GM12878 (cell line): Measurements from ENCODE around the gene BCHE. TPM values are rescaled to one million over a fixed set of nuclear protein-coding genes. Genes with fewer than 3 reads are reported as not detected.

Source experiments
- ATAC-seq: fragments of 200-7000 bp; cut with Tn5 transposase; 3 replicates; pipeline ENCODE4 v1.9.1; 2020; ENCODE audit warnings: mild to moderate bottlenecking, moderate library complexity
- BruUV-seq: library from RNA; stranded (reverse); fragments of 400-500 nt; replicated peaks from 2 replicates; lab custom pipeline; 2021; lab: Mats Ljungman, UMichigan
- CTCF ChIA-PET: fragments of 300-600 bp; sonication (Branson Sonifier 250); formaldehyde crosslinking; extraction: SDS; loops from one replicate; lab custom pipeline; 2021; ENCODE audit warnings: inconsistent platforms; lab: Yijun Ruan, JAX
- POLR2A ChIA-PET: fragments of 350-600 bp; formaldehyde crosslinking; extraction: SDS; loops from one replicate; lab custom pipeline; 2021; ENCODE audit warnings: inconsistent platforms; lab: Charles Lee
- RAD21 ChIA-PET: fragments of 300-600 bp; sonication (Branson Sonifier 250); formaldehyde crosslinking; loops from one replicate; lab custom pipeline; 2023; ENCODE audit warnings: antibody characterized with exemption; ENCODE audit not compliant: unreplicated experiment; lab: Charles Lee
- SMC1A ChIA-PET: fragments of 300-600 bp; sonication (Branson Sonifier 250); formaldehyde crosslinking; loops from one replicate; lab custom pipeline; 2023; ENCODE audit not compliant: unreplicated experiment, uncharacterized antibody; lab: Charles Lee
- DNase-seq: peaks from one replicate; pipeline ENCODE4 v3.0.0-alpha.2; 2011; ENCODE audit warnings: low read depth, low spot score
- FAIRE-seq: peaks from 3 replicates; lab custom pipeline; 2011; peaks lifted over from hg19 to GRCh38; lab: Jason Lieb, UNC
- H2AFZ ChIP-seq: 2 replicates; pipeline ENCODE4 v1.6.0; 2011; ENCODE audit warnings: low read depth, low read length, control low read depth; ENCODE audit not compliant: control insufficient read depth
- H3K27ac ChIP-seq: 2 replicates; pipeline ENCODE4 v1.5.1; 2011; ENCODE audit warnings: control low read depth; ENCODE audit not compliant: control insufficient read depth, insufficient read depth
- H3K27me3 ChIP-seq, 2 experiments: replicated peaks in 1 of 2; 2 replicates each; pipeline versions ENCODE4 v1.6.0 to v1.6.1; 2011; ENCODE audit warnings: low read length in 1 of 2; ENCODE audit not compliant: control insufficient read depth in 2 of 2, insufficient read depth in 2 of 2
- H3K36me3 ChIP-seq, 2 experiments: 2 replicates each; pipeline ENCODE4 v1.5.1; 2011; ENCODE audit warnings: low read length in 1 of 2; ENCODE audit not compliant: control insufficient read depth in 2 of 2, insufficient read depth in 2 of 2
- H3K4me1 ChIP-seq: 2 replicates; pipeline ENCODE4 v1.6.1; 2011; ENCODE audit warnings: mild to moderate bottlenecking, low read length, moderate library complexity, mixed read lengths; ENCODE audit not compliant: control insufficient read depth, insufficient read depth
- H3K4me2 ChIP-seq: 2 replicates; pipeline ENCODE4 v1.6.0; 2011; ENCODE audit warnings: control low read depth; ENCODE audit not compliant: control insufficient read depth, insufficient read depth
- H3K4me3 ChIP-seq: fragments of 200-600 bp; sonication (generic); 2 replicates; pipeline ENCODE4 v1.5.1; 2016
- H3K79me2 ChIP-seq: 2 replicates; pipeline ENCODE4 v1.6.0; 2011; ENCODE audit warnings: low read length; ENCODE audit not compliant: control insufficient read depth, insufficient read depth
- H3K9ac ChIP-seq: 2 replicates; pipeline ENCODE4 v1.8.0; 2011; ENCODE audit warnings: low read length, control low read depth, mixed read lengths; ENCODE audit not compliant: control insufficient read depth, insufficient read depth
- H3K9me3 ChIP-seq: replicated peaks from 3 replicates; pipeline ENCODE4 v1.5.1; 2011; ENCODE audit warnings: mild to moderate bottlenecking, low read length; ENCODE audit not compliant: control insufficient read depth, insufficient read depth
- H4K20me1 ChIP-seq: 2 replicates; pipeline ENCODE4 v1.6.0; 2011; ENCODE audit not compliant: control insufficient read depth, insufficient read depth
- MLLT1 ChIP-seq: fragments of 450-650 bp; IDR thresholded peaks from 2 replicates; pipeline ENCODE4 v1.6.1; 2016; ENCODE audit warnings: mild to moderate bottlenecking
- NKRF ChIP-seq: fragments of 450-650 bp; conservative IDR thresholded peaks from 2 replicates; pipeline ENCODE4 v1.6.1; 2017; ENCODE audit warnings: mild to moderate bottlenecking, moderate library complexity
- RB1 ChIP-seq: fragments of 450-650 bp; formaldehyde crosslinking; IDR thresholded peaks from 2 replicates; pipeline ENCODE4 v1.6.1; 2017; ENCODE audit warnings: mild to moderate bottlenecking, borderline replicate concordance
- SMAD5 ChIP-seq: IDR thresholded peaks from 2 replicates; pipeline ENCODE4 v1.6.1; 2016; ENCODE audit warnings: antibody characterized with exemption, low read depth
- WGBS: methylation state at CpG from one replicate; pipeline ENCODE4 v1.1.6; 2016; ENCODE audit warnings: low lambda C conversion rate; ENCODE audit not compliant: insufficient replicate concordance, insufficient coverage; ENCODE audit errors: missing lambda C conversion rate; 5-methylcytosine and 5-hydroxymethylcytosine counted together
- in situ Hi-C: fragments of 300-500 bp; cut with MboI; formaldehyde crosslinking; loops from 9 replicates; pipeline ENCODE4 v1.14.3; 2018; ENCODE audit warnings: mixed read lengths
- intact Hi-C: fragments of 100-400 bp; cut with micrococcal nuclease; formaldehyde crosslinking; loops from one replicate; pipeline ENCODE4 v1.14.2; 2022; ENCODE audit not compliant: unreplicated experiment
- polyA plus RNA-seq, 11 experiments: library from polyadenylated mRNA; depleted of rRNA in 4 of 11; unstranded in 6 of 11; stranded (reverse) in 5 of 11; fragments of >200 nt; fragmentation: Nextera tagmentation in 4 of 11; fragmentation: Illumina TruSeq in 1 of 11; extraction: Ambion mirVana in 4 of 11; extraction: Trizol in 1 of 11; gene quantifications; 1 replicate in 1 of 11; 2 replicates in 10 of 11; pipeline versions ENCODE4 v1.2.1 to v1.2.3, GENCODE V29; 2011 to 2016; ENCODE audit warnings: inconsistent platforms in 2 of 11, missing spikeins in 2 of 11, low read depth in 1 of 11
- total RNA-seq, 4 experiments: library from RNA; depleted of rRNA in 3 of 4; stranded (reverse); fragments of >200 nt in 3 of 4; fragmentation: Illumina TruSeq in 1 of 4; extraction: Trizol in 1 of 4; gene quantifications; 2 replicates each; pipeline versions ENCODE4 v1.2.1 to v1.2.3, GENCODE V29; 2013 to 2021

BCHE gene
- total and polyA plus RNA-seq, 10 of the 15 experiments (the other 5 are each of a cell fraction or from before 2014, with no cell fraction given), result 16.8 to 233 (median 29.3) TPM

- in situ Hi-C loops, result no loop called here
- H3K4me1 ChIP-seq, result no peaks in the 10 kb centered on the region
- DNase-seq (no peak), FAIRE-seq (no peak), ATAC-seq (peak; percentile 8; the same call in 2 of the 3 replicates)
- H3K4me2 ChIP-seq, result no peak overlapping the region
- no peak for TF ChIP-seq SMAD5
- peak; percentile 85 for TF ChIP-seq MLLT1
- no peak for TF ChIP-seq NKRF
- TF ChIP-seq RB1, result no peak
- 60% methylated on average over 3 of the region's 3 CpGs for WGBS
- no peak overlapping the region for H3K9ac ChIP-seq
- no peak overlapping the region for H3K27ac ChIP-seq
- ChIA-PET POLR2A (interaction anchor here (0.5 to 1.9 kb wide), 3 partner anchors 8 to 20 kb away, joined by 3 to 8 read pairs (median 5); partner anchors contain the start of gene BCHE), SMC1A (interaction anchor here (0.7 to 2.0 kb wide), 7 partner anchors 12 to 29 kb away, joined by 3 to 7 read pairs (median 3); partner anchors contain the start of gene BCHE), RAD21 (interaction anchor here (1.2 to 3.7 kb wide), 5 partner anchors 10 to 22 kb away, joined by 3 to 19 read pairs (median 4); partner anchors contain the start of gene BCHE), CTCF (no interaction called here)
- no peaks in the 10 kb centered on the region for H3K27me3 ChIP-seq
- no peak overlapping the region for H3K4me3 ChIP-seq
- H3K36me3 ChIP-seq, result no peaks in the 10 kb centered on the region
- H2AFZ ChIP-seq, result no peak overlapping the region
- H3K79me2 ChIP-seq, result no peaks in the 10 kb centered on the region
- H3K9me3 ChIP-seq, result no peaks in the 10 kb centered on the region
- H4K20me1 ChIP-seq, result no peaks in the 10 kb centered on the region
- intact Hi-C loops, result no loop called here
- no TSS peak for BruUV-seq
These were observed 20.0 kb downstream of the BCHE start for GRCh38 chr3:165817160-165817709.
